Esophagus squamous epithelium (tissue), 4 donors: ENCODE results near the gene IL17RA.

Experiments
- POLR2A ChIP-seq, 4 donors: fragments of 450-650 bp; IDR thresholded peaks; one replicate each; pipeline ENCODE4 v1.6.1; 2017; ENCODE audit warnings: antibody characterized with exemption in 4 of 4, mild to moderate bottlenecking in 4 of 4, moderate library complexity in 3 of 4
- TF ChIP-seq, protein P1 (sequence below), 6 experiments: fragments of 450-650 bp in 4 of 6; fragments of 200-600 bp in 2 of 6; sonication (generic) in 2 of 6; IDR thresholded peaks; one replicate each; pipeline ENCODE4 v1.5.1; 2016 to 2019; ENCODE audit warnings: antibody characterized with exemption in 6 of 6, mild to moderate bottlenecking in 4 of 6, moderate library complexity in 4 of 6

DNA sequence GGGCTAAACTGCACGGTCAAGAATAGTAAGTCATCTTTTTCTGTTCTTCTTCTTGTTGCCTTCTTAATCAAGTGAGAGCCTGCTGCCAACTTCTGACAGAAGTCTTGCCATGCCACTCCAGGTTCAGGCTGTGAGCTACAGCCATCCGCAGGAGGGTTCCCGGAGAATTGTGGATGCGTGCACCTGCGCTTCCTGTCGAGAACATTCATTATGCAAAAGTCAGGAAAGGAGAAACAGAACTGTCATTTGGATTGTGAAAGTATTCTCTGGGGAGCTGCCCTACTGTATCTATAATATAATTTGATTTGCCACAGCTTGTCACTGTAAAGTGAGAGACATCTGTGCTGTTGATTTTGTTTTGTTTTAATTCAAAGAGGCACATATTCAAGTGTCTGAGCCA lies 12.3 kb downstream of the IL17RA start:
- TF ChIP-seq, protein P1, sequence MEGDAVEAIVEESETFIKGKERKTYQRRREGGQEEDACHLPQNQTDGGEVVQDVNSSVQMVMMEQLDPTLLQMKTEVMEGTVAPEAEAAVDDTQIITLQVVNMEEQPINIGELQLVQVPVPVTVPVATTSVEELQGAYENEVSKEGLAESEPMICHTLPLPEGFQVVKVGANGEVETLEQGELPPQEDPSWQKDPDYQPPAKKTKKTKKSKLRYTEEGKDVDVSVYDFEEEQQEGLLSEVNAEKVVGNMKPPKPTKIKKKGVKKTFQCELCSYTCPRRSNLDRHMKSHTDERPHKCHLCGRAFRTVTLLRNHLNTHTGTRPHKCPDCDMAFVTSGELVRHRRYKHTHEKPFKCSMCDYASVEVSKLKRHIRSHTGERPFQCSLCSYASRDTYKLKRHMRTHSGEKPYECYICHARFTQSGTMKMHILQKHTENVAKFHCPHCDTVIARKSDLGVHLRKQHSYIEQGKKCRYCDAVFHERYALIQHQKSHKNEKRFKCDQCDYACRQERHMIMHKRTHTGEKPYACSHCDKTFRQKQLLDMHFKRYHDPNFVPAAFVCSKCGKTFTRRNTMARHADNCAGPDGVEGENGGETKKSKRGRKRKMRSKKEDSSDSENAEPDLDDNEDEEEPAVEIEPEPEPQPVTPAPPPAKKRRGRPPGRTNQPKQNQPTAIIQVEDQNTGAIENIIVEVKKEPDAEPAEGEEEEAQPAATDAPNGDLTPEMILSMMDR (IDR thresholded peaks at IDR 0.05) = no peak
- TF ChIP-seq POLR2A (IDR thresholded peaks at IDR 0.05) = no peak
